Chondrocyte (in vitro differentiated cells): Measurements from ENCODE around the gene FYN. TPM values are rescaled to one million over a fixed set of nuclear protein-coding genes. Genes with fewer than 3 reads are reported as not detected.

Experiments
- DNase-seq: peaks from one replicate; pipeline ENCODE4 v3.0.0; 2021; ENCODE audit warnings: mixed read lengths, low spot score
- H3K27ac Mint-ChIP-seq: one replicate; pipeline ENCODE4 v1.8.0; 2021; ENCODE audit warnings: mild to moderate bottlenecking, moderate library complexity, mixed read lengths; ENCODE audit not compliant: unreplicated experiment
- H3K27me3 Mint-ChIP-seq: 2 replicates; pipeline ENCODE4 v1.8.0; 2021; ENCODE audit warnings: low read depth, mixed read lengths
- H3K36me3 Mint-ChIP-seq: 2 replicates; pipeline ENCODE4 v1.8.0; 2021; ENCODE audit warnings: low read depth, mixed read lengths
- H3K4me1 Mint-ChIP-seq: 2 replicates; pipeline ENCODE4 v1.8.0; 2021; ENCODE audit warnings: low read depth, mild to moderate bottlenecking, mixed read lengths
- H3K4me3 Mint-ChIP-seq: one replicate; pipeline ENCODE4 v1.8.0; 2021; ENCODE audit warnings: mild to moderate bottlenecking, moderate library complexity, mixed read lengths; ENCODE audit not compliant: unreplicated experiment
- H3K9me3 Mint-ChIP-seq: 2 replicates; pipeline ENCODE4 v1.8.0; 2021; ENCODE audit warnings: low read depth, mixed read lengths
- CTCF ChIP-seq: fragments of 200-600 bp; sonication (generic); IDR thresholded peaks from 2 replicates; pipeline ENCODE4 v1.5.0; 2021; ENCODE audit warnings: antibody characterized with exemption, mild to moderate bottlenecking, moderate library complexity
- total RNA-seq: library from RNA; stranded (reverse); gene quantifications from 3 replicates; pipeline ENCODE4 v1.2.1, GENCODE V29; 2021

Gene FYN
- total RNA-seq, 1 donor from 2014 or later: 109 TPM

DNA sequence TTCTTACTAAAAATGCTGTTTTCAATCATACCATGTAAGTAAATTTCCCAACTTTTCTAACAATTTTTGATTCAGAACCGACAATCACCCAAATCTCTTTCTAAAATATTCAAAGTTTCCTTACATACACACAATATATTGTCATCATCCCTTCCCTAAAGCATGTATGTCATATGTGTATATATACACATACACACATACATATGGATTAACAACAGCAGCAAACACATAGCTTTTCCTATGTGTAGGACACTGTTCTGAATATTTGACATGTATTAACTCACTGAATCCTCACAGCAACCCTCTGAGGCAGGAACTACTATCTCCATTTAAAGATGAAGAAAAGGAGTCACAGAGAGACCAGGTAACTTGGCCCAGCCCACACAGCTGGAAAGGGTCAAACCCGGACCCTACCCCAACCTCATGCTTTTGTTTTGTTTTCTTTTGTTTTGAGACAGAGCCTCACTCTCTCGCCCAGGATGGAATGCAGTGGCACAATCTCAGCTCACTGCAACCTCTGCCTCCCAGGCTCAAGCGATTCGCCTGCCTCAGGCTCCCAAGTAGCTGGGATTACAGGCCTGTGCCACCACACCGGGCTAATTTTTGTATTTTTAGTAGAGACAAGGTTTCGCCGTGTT is 7.2 kb downstream of the FYN start:
- no peak overlapping the region for H3K27ac Mint-ChIP-seq
- no peak overlapping the region for H3K4me3 Mint-ChIP-seq
- peaks cover 17% of the 10 kb centered on the region for H3K4me1 Mint-ChIP-seq
- H3K36me3 Mint-ChIP-seq: no peaks in the 10 kb centered on the region
- TF ChIP-seq CTCF: no peak
- no peaks in the 10 kb centered on the region for H3K27me3 Mint-ChIP-seq
- no peaks in the 10 kb centered on the region for H3K9me3 Mint-ChIP-seq
- no peak for DNase-seq

GRCh38 chr6:111865049-111865585 is 8.1 kb downstream of the FYN start:
- DNase-seq: no peak
- no peaks in the 10 kb centered on the region for H3K9me3 Mint-ChIP-seq
- peaks cover 8% of the 10 kb centered on the region for H3K4me1 Mint-ChIP-seq
- no peak overlapping the region for H3K27ac Mint-ChIP-seq
- H3K36me3 Mint-ChIP-seq: no peaks in the 10 kb centered on the region
- no peaks in the 10 kb centered on the region for H3K27me3 Mint-ChIP-seq
- TF ChIP-seq CTCF: no peak
- no peak overlapping the region for H3K4me3 Mint-ChIP-seq

DNA sequence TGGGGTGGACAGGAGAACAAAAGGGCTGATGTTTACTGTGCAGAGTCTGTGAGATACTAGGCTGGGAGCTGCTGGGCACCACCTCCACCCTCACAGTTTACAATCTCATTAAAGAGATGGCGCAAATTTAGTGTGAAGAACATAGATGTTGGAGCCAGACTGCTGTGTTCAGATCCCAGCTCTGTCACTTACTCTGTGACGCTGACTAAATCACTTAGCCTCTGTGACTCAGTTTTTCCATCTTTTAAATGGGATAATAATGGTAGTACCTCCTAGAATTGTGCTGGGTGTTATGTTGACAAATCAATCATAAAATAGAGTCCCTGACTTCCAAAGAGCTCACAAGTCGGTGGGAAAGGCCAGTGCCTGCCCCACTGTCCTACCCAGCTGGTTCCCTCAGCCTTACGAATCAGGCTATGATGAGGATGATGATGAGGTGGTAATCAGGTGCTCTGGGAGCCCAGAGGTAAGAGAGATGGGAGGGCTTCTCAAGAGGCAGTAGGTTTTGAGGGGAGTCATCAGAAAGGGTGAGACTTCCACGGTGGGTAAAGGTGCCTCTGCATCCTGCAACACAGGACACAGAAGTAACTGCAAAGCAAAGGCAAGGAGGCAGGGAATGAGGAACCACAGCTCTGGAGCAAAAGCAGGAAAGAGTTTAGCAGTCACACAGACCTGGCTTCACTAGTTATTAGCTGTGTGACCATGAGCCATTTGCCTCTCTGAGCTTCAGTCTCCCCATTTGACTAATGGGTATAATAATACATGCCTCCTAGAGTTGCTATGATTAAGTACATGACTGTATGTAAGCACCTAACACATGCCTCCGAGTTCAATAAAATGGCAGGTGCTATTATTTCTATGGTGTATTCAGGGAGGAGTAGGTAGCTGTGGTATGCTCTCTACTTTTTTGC is 8.9 kb downstream of the FYN start:
- H3K27me3 Mint-ChIP-seq: no peaks in the 10 kb centered on the region
- H3K36me3 Mint-ChIP-seq: no peaks in the 10 kb centered on the region
- no peak for TF ChIP-seq CTCF
- H3K27ac Mint-ChIP-seq: no peak overlapping the region
- peaks cover 8% of the 10 kb centered on the region for H3K4me1 Mint-ChIP-seq
- H3K9me3 Mint-ChIP-seq: no peaks in the 10 kb centered on the region
- DNase-seq: no peak
- no peak overlapping the region for H3K4me3 Mint-ChIP-seq

DNA sequence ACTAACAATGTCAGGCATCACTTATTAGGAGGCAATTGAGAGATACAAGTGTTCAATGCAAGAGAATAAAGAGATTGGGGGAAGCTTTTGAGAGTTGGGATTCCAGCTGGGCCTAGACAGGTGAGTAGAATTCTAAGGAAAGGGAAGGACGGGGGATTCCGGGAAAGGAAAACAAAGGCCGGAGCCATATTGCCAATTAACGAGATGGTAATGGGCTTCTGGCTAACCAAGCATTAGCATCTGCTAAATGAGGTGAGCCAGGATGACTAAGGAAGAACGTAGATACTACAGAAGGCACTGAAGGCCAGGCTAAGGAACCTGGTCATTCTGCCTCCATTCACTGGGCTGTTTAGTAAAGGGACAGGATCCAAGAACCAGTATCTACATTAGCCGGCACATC is 10.5 kb downstream of the FYN start:
- no peak overlapping the region for H3K4me3 Mint-ChIP-seq
- DNase-seq: no peak
- H3K4me1 Mint-ChIP-seq: peaks cover 17% of the 10 kb centered on the region
- peaks cover 3% of the 10 kb centered on the region for H3K9me3 Mint-ChIP-seq
- H3K36me3 Mint-ChIP-seq: no peaks in the 10 kb centered on the region
- H3K27ac Mint-ChIP-seq: no peak overlapping the region
- no peaks in the 10 kb centered on the region for H3K27me3 Mint-ChIP-seq
- TF ChIP-seq CTCF: no peak

GRCh38 chr6:111862314-111862713 is 10.9 kb downstream of the FYN start:
- H3K4me3 Mint-ChIP-seq: no peak overlapping the region
- no peaks in the 10 kb centered on the region for H3K27me3 Mint-ChIP-seq
- TF ChIP-seq CTCF: no peak
- no peak for DNase-seq
- peaks cover 3% of the 10 kb centered on the region for H3K9me3 Mint-ChIP-seq
- H3K36me3 Mint-ChIP-seq: no peaks in the 10 kb centered on the region
- no peak overlapping the region for H3K27ac Mint-ChIP-seq
- H3K4me1 Mint-ChIP-seq: peaks cover 21% of the 10 kb centered on the region
